ENCODE data around the gene PRDX3. TPM values are rescaled to one million over a fixed set of nuclear protein-coding genes. Genes with fewer than 3 reads are reported as not detected.
A peak's percentile ranks its signal among the peaks of the same experiment; 100 is the strongest.

The PRDX3 gene
- total RNA-seq, 2 donors from 2014 or later, result 123 to 167 TPM

- intact Hi-C loops (cut with DNase I), result no loop called here
- Histone ChIP-seq H3K9me3 (no peaks in the 10 kb centered on the region), H3K36me3 (no peaks in the 10 kb centered on the region), H3K4me3 (no peak overlapping the region), H3K27me3 (replicated peaks; ENCODE audit: insufficient read depth) (no peaks in the 10 kb centered on the region), H3K27ac (peak overlapping the region; percentile 51 to 55), H3K4me1 (replicated peaks) (no peaks in the 10 kb centered on the region)
- TF ChIP-seq POLR2A (IDR thresholded peaks at IDR 0.05), result no peak
- no peak for TF ChIP-seq CTCF (IDR thresholded peaks at IDR 0.05)
- TF ChIP-seq POLR2AphosphoS5 (IDR thresholded peaks at IDR 0.05), result no peak
- DNase-seq (ENCODE audit: low spot score), result no peak
- WGBS, result 54% methylated on average over 9 of the region's 9 CpGs
Observed at GRCh38 chr10:119222537-119222936, 43.9 kb upstream of the PRDX3 start.

GRCh38 chr10:119221666-119222065 lies 43.1 kb upstream of the PRDX3 start:
- no peaks in the 10 kb centered on the region for H3K4me1 ChIP-seq (replicated peaks)

GRCh38 chr10:119221201-119221600 lies 42.6 kb upstream of the PRDX3 start:
- H3K27me3 ChIP-seq (replicated peaks; ENCODE audit: insufficient read depth), result no peaks in the 10 kb centered on the region
- no peak for TF ChIP-seq POLR2AphosphoS5 (IDR thresholded peaks at IDR 0.05)
- no peak for TF ChIP-seq POLR2A (IDR thresholded peaks at IDR 0.05)
- no peak for TF ChIP-seq CTCF (IDR thresholded peaks at IDR 0.05)
- H3K4me1 ChIP-seq (replicated peaks), result no peaks in the 10 kb centered on the region
- H3K36me3 ChIP-seq, result no peaks in the 10 kb centered on the region
- no peak overlapping the region for H3K4me3 ChIP-seq
- H3K9me3 ChIP-seq, result no peaks in the 10 kb centered on the region
- H3K27ac ChIP-seq, result no peak overlapping the region
- no peak for DNase-seq (ENCODE audit: low spot score)
- intact Hi-C loops (cut with DNase I), result no loop called here
- 83% methylated on average over 4 of the region's 4 CpGs for WGBS

More at GRCh38 chr10:119221666-119222065, 43.1 kb upstream of the PRDX3 start:
- Histone ChIP-seq H3K9me3 (no peaks in the 10 kb centered on the region), H3K4me3 (no peak overlapping the region), H3K27me3 (replicated peaks; ENCODE audit: insufficient read depth) (no peaks in the 10 kb centered on the region), H3K27ac (peak overlapping the region in 1 of 2 donors; percentile 55), H3K36me3 (no peaks in the 10 kb centered on the region)
- intact Hi-C loops (cut with DNase I), result no loop called here
- TF ChIP-seq CTCF (IDR thresholded peaks at IDR 0.05) (no peak), POLR2A (IDR thresholded peaks at IDR 0.05) (no peak), POLR2AphosphoS5 (IDR thresholded peaks at IDR 0.05) (no peak)
- no peak for DNase-seq (ENCODE audit: low spot score)
- WGBS, result 100% methylated on average over 1 of the region's 1 CpG

GRCh38 chr10:119219871-119220270 lies 41.3 kb upstream of the PRDX3 start:
- Histone ChIP-seq H3K4me1 (replicated peaks) (no peaks in the 10 kb centered on the region), H3K4me3 (no peak overlapping the region), H3K9me3 (no peaks in the 10 kb centered on the region), H3K27ac (no peak overlapping the region), H3K27me3 (replicated peaks; ENCODE audit: insufficient read depth) (no peaks in the 10 kb centered on the region), H3K36me3 (no peaks in the 10 kb centered on the region)
- intact Hi-C loops (cut with DNase I), result no loop called here
- no peak for TF ChIP-seq POLR2A (IDR thresholded peaks at IDR 0.05)
- TF ChIP-seq POLR2AphosphoS5 (IDR thresholded peaks at IDR 0.05), result no peak
- no peak for TF ChIP-seq CTCF (IDR thresholded peaks at IDR 0.05)
- WGBS, result 83% methylated on average over 5 of the region's 5 CpGs
- DNase-seq (ENCODE audit: low spot score), result no peak

GRCh38 chr10:119217991-119218490 lies 39.4 kb upstream of the PRDX3 start:
- Histone ChIP-seq H3K27ac (no peak overlapping the region), H3K27me3 (replicated peaks; ENCODE audit: insufficient read depth) (no peaks in the 10 kb centered on the region), H3K4me3 (no peak overlapping the region), H3K9me3 (no peaks in the 10 kb centered on the region), H3K4me1 (replicated peaks) (no peaks in the 10 kb centered on the region), H3K36me3 (no peaks in the 10 kb centered on the region)
- DNase-seq (ENCODE audit: low spot score), result no peak
- no peak for TF ChIP-seq POLR2AphosphoS5 (IDR thresholded peaks at IDR 0.05)
- 80% methylated on average over 4 of the region's 4 CpGs for WGBS
- intact Hi-C loops (cut with DNase I), result no loop called here
